ENCODE data around the gene GNE. TPM values are rescaled to one million over a fixed set of nuclear protein-coding genes. Genes with fewer than 3 reads are reported as not detected.
A peak's percentile ranks its signal among the peaks of the same experiment; 100 is the strongest.

Gene GNE
- total and polyA plus RNA-seq, 12 donors: 4.8 to 34.3 (median 20.7) TPM

DNA sequence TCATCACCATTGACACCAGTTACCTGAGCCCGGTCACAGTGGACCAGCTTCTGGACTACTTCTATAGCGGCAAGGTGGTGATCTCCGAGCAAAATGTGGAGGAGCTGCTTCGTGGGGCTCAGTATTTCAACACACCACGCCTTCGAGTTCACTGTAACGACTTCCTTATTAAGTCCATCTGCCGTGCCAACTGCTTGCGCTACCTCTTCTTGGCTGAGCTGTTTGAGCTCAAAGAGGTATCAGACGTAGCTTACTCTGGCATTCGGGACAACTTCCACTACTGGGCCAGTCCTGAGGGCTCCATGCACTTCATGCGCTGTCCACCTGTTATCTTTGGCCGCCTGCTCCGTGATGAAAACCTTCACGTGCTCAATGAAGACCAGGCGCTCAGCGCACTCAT, 88.5 kb downstream of the GNE start:
- no peak for TF ChIP-seq POLR2A (IDR thresholded peaks at IDR 0.05)
- Histone ChIP-seq H3K4me3 (no peak overlapping the region), H3K9me3 (replicated peaks in 1 of 3) (no peaks in the 10 kb centered on the region), H3K36me3 (replicated peaks in 1 of 2) (no peaks in the 10 kb centered on the region), H3K27ac (no peak overlapping the region), H3K27me3 (no peaks in the 10 kb centered on the region), H3K4me1 (replicated peaks in 1 of 2) (no peaks in the 10 kb centered on the region)
- intact Hi-C loops (cut with DNase I): loop anchor here (10.0 kb wide), 1 partner anchor 145 kb away; no protein-coding TSS in a partner anchor
- DNase-seq: no peak
- WGBS, 4 donors: 87 to 95% (median 91%) methylated on average over 14 to 17 of the region's 17 CpGs

DNA sequence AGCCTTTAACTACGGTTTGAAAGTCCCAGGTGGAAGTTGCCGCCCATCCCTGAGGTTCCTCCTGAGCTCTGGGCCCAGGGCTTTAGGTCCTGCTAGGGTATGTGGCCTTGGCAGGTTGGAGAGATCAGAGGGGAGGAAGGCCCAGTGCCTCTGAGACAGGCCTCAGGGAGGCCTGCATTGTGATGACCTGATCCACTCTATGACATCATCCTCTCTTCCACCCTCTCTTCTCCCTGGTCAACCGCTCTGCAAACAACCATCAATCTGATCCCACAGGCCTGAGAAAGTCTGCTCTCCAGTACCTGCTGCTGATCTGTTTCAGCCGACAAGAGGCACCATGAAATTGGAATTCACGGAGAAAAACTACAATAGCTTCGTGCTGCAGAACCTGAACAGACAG, 89.1 kb downstream of the GNE start, which contains the start of gene CCIN:
Gene CCIN (plus strand): TSS at position 223 of the 400 bp plus-strand sequence. CDS start 115 bp downstream, at position 338.
- Histone ChIP-seq H3K4me1 (replicated peaks in 1 of 2) (peaks cover 0 to 3% of the 10 kb centered on the region in 2 donors), H3K4me3 (no peak within 1 kb of the TSS), H3K27me3 (no peaks in the 10 kb centered on the region), H3K9me3 (replicated peaks in 1 of 3) (no peaks in the 10 kb centered on the region), H3K27ac (no peak within 1 kb of the TSS), H3K36me3 (replicated peaks in 1 of 2) (no peaks in the 10 kb centered on the region)
- no peak for DNase-seq
- WGBS, 4 donors: 88 to 96% (median 93%) methylated on average over 6 of the region's 6 CpGs
- no peak for TF ChIP-seq POLR2A (IDR thresholded peaks at IDR 0.05)
- TF ChIP-seq, protein P1, sequence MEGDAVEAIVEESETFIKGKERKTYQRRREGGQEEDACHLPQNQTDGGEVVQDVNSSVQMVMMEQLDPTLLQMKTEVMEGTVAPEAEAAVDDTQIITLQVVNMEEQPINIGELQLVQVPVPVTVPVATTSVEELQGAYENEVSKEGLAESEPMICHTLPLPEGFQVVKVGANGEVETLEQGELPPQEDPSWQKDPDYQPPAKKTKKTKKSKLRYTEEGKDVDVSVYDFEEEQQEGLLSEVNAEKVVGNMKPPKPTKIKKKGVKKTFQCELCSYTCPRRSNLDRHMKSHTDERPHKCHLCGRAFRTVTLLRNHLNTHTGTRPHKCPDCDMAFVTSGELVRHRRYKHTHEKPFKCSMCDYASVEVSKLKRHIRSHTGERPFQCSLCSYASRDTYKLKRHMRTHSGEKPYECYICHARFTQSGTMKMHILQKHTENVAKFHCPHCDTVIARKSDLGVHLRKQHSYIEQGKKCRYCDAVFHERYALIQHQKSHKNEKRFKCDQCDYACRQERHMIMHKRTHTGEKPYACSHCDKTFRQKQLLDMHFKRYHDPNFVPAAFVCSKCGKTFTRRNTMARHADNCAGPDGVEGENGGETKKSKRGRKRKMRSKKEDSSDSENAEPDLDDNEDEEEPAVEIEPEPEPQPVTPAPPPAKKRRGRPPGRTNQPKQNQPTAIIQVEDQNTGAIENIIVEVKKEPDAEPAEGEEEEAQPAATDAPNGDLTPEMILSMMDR (IDR thresholded peaks at IDR 0.05): no peak
- intact Hi-C loops (cut with DNase I): loop anchor here in 1 of 2 donors (10.0 kb wide), 1 partner anchor 144 kb away; no protein-coding TSS in a partner anchor

DNA sequence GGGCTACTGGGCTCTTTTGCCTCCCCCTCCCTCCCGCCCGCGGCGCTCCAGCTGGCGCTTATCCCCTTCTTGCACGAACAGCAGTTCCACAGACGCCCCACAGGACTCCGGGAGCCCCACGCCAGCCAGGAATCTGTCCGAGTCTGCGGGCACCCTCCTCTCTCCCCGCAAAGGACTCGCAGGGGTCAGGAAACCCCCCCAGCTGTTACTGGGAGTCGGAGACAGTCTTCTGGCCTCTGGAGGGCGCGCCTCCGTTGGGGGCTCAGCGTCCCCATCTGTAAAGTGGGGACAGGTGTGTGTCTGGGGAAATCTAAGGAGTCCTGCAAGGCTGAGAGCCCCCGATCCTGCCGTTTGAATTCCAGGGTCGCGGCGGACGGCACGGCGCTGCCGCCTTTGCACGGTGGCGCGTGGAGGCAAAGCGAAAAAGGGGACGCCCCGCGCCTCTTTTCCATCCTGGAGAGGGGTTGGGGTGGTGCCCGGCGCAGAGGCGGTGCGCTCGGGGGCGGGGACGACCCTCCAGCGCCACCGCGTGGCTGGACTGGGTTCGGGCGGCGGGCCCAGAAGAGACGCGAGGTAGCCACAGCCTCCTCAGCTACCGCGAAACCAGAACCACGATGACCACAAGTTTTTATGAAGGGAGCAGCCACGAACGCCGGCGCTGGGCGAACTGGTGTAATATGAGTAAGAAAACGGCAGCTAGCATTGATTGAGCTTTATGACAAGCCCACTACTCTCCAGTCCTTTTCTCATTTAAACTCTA, 91.9 kb downstream of the GNE start:
- H3K27me3 ChIP-seq: no peaks in the 10 kb centered on the region
- no peaks in the 10 kb centered on the region for H3K9me3 ChIP-seq (replicated peaks in 1 of 3)
- H3K27ac ChIP-seq: peak overlapping the region in 2 of 5 donors; percentile 41 to 90
- peak; percentile 75 to 90 (median 85) for DNase-seq
- 0 to 4% (median 2%) methylated on average over 7 to 58 of the region's 58 CpGs for WGBS, 4 donors
- no peaks in the 10 kb centered on the region for H3K36me3 ChIP-seq (replicated peaks in 1 of 2)
- intact Hi-C loops (cut with DNase I): loop anchor here in 1 of 2 donors (2.0 to 10.0 kb wide), 2 partner anchors 64 to 142 kb away; no protein-coding TSS in a partner anchor
- H3K4me1 ChIP-seq (replicated peaks in 1 of 2): peaks cover 11 to 21% of the 10 kb centered on the region in 2 donors
- peak overlapping the region in 3 of 4 donors; percentile 1 to 59 (median 34) for H3K4me3 ChIP-seq
- TF ChIP-seq POLR2A (IDR thresholded peaks at IDR 0.05): no peak
- TF ChIP-seq, protein P1 (IDR thresholded peaks at IDR 0.05): peak; percentile 88 to 97 (median 92)

DNA sequence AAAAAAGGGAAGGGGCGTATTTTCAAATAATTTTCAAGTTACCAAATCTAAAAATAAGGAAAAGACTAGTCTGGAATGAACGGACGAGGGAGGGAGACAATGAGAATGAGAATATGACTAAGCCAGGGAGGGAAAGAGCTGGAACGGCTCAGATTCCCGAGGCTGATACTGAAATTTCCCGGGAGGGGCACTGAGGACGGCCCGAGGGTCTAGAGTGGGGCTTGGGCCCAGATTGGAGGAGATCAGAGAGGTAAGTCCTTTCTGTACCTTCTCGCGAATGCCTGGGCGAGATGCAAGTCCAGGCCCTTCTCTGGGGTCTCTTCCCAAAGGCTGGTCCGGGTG, 92.5 kb downstream of the GNE start:
- peak overlapping the region in 1 of 4 donors; percentile 59 for H3K4me3 ChIP-seq
- no peaks in the 10 kb centered on the region for H3K27me3 ChIP-seq
- H3K4me1 ChIP-seq (replicated peaks in 1 of 2): peaks cover 11 to 22% of the 10 kb centered on the region in 2 donors
- WGBS, 4 donors: 20 to 46% (median 35%) methylated on average over 11 to 12 of the region's 12 CpGs
- TF ChIP-seq, protein P1 (IDR thresholded peaks at IDR 0.05): no peak
- TF ChIP-seq POLR2A (IDR thresholded peaks at IDR 0.05): no peak
- H3K36me3 ChIP-seq (replicated peaks in 1 of 2): no peaks in the 10 kb centered on the region
- DNase-seq: no peak
- intact Hi-C loops (cut with DNase I): loop anchor here in 1 of 2 donors (2.0 to 10.0 kb wide), 2 partner anchors 63 to 141 kb away; no protein-coding TSS in a partner anchor
- no peaks in the 10 kb centered on the region for H3K9me3 ChIP-seq (replicated peaks in 1 of 3)
- H3K27ac ChIP-seq: peak overlapping the region in 2 of 5 donors; percentile 41 to 90
